LNCAP (cell line): ENCODE results near the gene HSF5.

Experiments used
- TF ChIP-seq, protein P1 (sequence below): fragments of 450-650 bp; IDR thresholded peaks from 2 replicates; pipeline ENCODE4 v1.5.1; 2017; ENCODE audit warnings: mild to moderate bottlenecking

The HSF5 gene

DNA sequence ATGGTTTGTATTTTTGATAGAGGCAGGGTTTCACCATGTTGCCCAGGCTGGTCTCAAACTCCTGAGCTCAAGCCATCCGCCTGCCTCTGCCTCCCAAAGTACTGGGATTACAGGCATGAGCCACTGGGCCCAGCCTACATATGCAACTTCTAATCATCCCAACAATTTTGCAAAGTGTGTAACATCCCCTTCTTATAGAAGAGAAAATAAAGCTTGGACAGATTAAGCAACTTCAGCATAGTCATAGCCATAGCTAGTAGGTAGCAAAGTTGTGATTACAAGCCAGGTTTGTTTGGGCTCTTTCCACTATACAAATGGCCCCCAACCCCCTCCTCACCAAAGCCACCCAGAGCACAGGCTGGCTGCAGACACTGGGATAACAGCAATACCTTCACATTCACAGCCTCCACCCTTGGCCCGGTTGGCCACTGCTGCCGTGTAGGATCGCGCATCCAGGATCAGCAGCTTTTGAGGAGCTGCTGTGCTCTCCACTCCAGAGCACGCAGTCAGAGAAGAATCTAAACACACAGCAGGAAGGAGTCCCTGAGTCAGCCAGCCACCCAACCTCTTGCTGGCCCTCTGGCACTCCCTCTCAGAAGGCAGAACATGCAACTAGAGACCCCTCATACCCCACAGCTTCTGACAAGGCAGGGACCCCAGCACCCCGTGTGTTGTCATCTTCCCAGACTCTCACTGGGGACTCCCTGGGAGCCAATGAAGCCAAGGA lies 18.3 kb upstream of the HSF5 start:
- TF ChIP-seq, protein P1, sequence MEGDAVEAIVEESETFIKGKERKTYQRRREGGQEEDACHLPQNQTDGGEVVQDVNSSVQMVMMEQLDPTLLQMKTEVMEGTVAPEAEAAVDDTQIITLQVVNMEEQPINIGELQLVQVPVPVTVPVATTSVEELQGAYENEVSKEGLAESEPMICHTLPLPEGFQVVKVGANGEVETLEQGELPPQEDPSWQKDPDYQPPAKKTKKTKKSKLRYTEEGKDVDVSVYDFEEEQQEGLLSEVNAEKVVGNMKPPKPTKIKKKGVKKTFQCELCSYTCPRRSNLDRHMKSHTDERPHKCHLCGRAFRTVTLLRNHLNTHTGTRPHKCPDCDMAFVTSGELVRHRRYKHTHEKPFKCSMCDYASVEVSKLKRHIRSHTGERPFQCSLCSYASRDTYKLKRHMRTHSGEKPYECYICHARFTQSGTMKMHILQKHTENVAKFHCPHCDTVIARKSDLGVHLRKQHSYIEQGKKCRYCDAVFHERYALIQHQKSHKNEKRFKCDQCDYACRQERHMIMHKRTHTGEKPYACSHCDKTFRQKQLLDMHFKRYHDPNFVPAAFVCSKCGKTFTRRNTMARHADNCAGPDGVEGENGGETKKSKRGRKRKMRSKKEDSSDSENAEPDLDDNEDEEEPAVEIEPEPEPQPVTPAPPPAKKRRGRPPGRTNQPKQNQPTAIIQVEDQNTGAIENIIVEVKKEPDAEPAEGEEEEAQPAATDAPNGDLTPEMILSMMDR = no peak

DNA sequence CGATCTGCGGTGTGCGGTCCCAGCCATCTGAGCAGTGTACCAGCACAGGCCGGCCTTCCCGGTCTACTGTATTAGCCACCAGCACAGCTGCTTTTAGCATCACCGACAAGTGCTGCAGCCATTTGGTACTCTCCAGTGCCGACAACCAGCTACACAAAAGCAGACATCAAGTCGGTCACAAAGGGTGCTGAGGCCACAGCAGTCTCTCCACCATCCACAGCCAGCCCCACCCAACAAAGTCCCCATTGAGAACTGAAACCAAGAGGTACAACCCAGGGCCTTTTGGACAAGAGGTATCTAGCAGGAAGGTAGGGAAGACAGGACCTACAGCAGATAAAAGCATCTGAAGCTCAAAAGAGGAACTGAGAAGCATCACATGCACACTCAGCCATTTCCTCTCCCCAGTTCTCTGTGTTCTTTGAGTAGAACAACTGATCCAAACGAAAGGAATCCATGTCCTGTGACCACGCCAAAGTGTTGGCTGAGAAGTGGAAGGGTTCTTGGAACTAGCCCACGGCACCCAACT lies 16.7 kb upstream of the HSF5 start:
- TF ChIP-seq, protein P1 = no peak

GRCh38 chr17:58503866-58504265 lies 15.7 kb upstream of the HSF5 start:
- TF ChIP-seq, protein P1 = no peak

DNA sequence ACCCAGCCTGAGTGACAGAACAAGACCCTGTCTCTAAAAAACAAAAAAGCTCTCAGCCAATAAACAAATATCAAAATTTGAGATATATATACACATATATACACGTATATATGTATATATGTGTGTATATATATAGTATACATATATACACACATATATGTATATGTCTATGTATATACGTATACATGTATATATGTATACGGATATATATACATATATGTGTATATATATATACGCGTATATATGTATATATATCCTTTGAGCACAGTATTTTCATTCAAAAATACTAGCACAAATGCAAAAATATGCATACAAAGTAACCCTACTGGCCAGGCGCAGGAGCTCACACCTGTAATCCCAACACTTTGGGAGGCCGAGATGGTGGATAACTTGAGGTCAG lies 13.2 kb upstream of the HSF5 start:
- TF ChIP-seq, protein P1 = no peak

GRCh38 chr17:58498177-58498828 lies 10.1 kb upstream of the HSF5 start:
- TF ChIP-seq, protein P1 = no peak

DNA sequence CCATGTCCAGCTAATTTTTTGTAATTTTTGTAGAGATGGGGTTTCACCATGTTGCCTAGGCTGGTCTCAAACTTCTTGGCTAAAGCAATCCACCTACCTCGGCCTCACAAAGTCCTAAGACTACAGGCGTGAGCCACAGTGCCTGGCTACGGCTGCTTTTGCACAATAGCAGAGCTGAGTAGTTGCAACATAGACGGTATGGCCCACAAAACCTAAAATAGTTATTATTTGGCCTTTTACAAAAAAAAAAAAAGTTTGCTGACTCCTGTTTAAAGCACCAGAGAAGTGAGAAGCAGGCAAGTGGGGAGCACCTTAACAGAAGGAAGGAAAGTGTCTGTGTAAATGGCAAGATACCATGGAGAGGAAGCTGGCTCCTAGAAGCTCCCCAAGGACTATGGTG lies 5.3 kb upstream of the HSF5 start:
- TF ChIP-seq, protein P1 = no peak

- TF ChIP-seq, protein P1 = no peak
These were observed 4.3 kb upstream of the HSF5 start for GRCh38 chr17:58492238-58493121.
